DND-41 (cell line): ENCODE results near the gene SOAT2.

ENCODE experiments used
- ATAC-seq: fragments of 200-7000 bp; cut with Tn5 transposase; 3 replicates; pipeline ENCODE4 v1.9.1; 2021; ENCODE audit warnings: low read depth; ENCODE audit not compliant: insufficient read depth
- DNase-seq: peaks from one replicate; pipeline ENCODE4 v3.0.0-alpha.2; 2020
- H2AFZ ChIP-seq: 2 replicates; pipeline ENCODE4 v1.6.0; 2012; ENCODE audit warnings: low read depth, low read length
- H3K27ac ChIP-seq: 2 replicates; pipeline ENCODE4 v1.5.1; 2012; ENCODE audit warnings: low read length, inconsistent platforms
- H3K27me3 ChIP-seq: fragments of 200-600 bp; sonication (generic); 2 replicates; pipeline ENCODE4 v1.6.0; 2012; ENCODE audit warnings: low read length, mild to moderate bottlenecking, inconsistent platforms; ENCODE audit not compliant: insufficient read depth, poor library complexity
- H3K36me3 ChIP-seq: 2 replicates; pipeline ENCODE4 v1.5.1; 2012; ENCODE audit warnings: low read length, inconsistent platforms; ENCODE audit not compliant: insufficient read depth
- H3K4me1 ChIP-seq: 2 replicates; pipeline ENCODE4 v1.5.1; 2012; ENCODE audit warnings: mild to moderate bottlenecking, low read length; ENCODE audit not compliant: insufficient read depth
- H3K4me2 ChIP-seq: 2 replicates; pipeline ENCODE4 v1.6.0; 2012; ENCODE audit warnings: mild to moderate bottlenecking, moderate library complexity, low read length, inconsistent platforms; ENCODE audit not compliant: insufficient read depth
- H3K4me3 ChIP-seq, 2 experiments: fragments of 200-600 bp in 1 of 2; shearing (Covaris generic) in 1 of 2; 2 replicates each; pipeline ENCODE4 v1.5.1; 2012 to 2016; ENCODE audit warnings: inconsistent platforms in 2 of 2, low read length in 2 of 2, mild to moderate bottlenecking in 2 of 2, low read depth in 1 of 2, moderate library complexity in 1 of 2
- H3K79me2 ChIP-seq: 2 replicates; pipeline ENCODE4 v1.6.0; 2012; ENCODE audit warnings: low read length, inconsistent platforms; ENCODE audit not compliant: insufficient read depth
- H3K9ac ChIP-seq: 2 replicates; pipeline ENCODE4 v1.6.0; 2012; ENCODE audit warnings: low read depth, mild to moderate bottlenecking, inconsistent platforms, low read length, moderate library complexity
- H3K9me3 ChIP-seq: 2 replicates; pipeline ENCODE4 v1.5.1; 2012; ENCODE audit warnings: low read length, moderate library complexity, mild to moderate bottlenecking, inconsistent platforms; ENCODE audit not compliant: insufficient read depth, severe bottlenecking
- H4K20me1 ChIP-seq: 2 replicates; pipeline ENCODE4 v1.6.0; 2012; ENCODE audit warnings: low read length; ENCODE audit not compliant: insufficient read depth
- CTCF ChIP-seq: IDR thresholded peaks from 2 replicates; pipeline ENCODE4 v1.5.1; 2012; ENCODE audit warnings: borderline replicate concordance, low read length, moderate library complexity, mild to moderate bottlenecking; ENCODE audit not compliant: poor library complexity, severe bottlenecking; ENCODE audit errors: extremely low read depth
- EZH2 ChIP-seq: IDR thresholded peaks from 3 replicates; pipeline ENCODE4 v1.6.1; 2012; ENCODE audit warnings: borderline replicate concordance, low read depth, mild to moderate bottlenecking, moderate library complexity, low read length, inconsistent platforms; ENCODE audit not compliant: severe bottlenecking

Gene SOAT2

GRCh38 chr12:53077030-53077429 is 26.3 kb upstream of the SOAT2 start:
- Histone ChIP-seq H3K27me3 (no peaks in the 10 kb centered on the region), H3K4me1 (peaks cover 19% of the 10 kb centered on the region), H3K79me2 (peaks cover 9% of the 10 kb centered on the region), H2AFZ (no peak overlapping the region), H3K9ac (no peak overlapping the region), H3K4me3 (no peak overlapping the region), H4K20me1 (no peaks in the 10 kb centered on the region), H3K27ac (no peak overlapping the region), H3K4me2 (0 out of 2 replicates have a peak overlapping the region, but pooled peaks have one; percentile 17), H3K36me3 (peaks cover 30% of the 10 kb centered on the region), H3K9me3 (no peaks in the 10 kb centered on the region)
- ATAC-seq, result no peak
- no peak for TF ChIP-seq CTCF
- TF ChIP-seq EZH2, result no peak
- DNase-seq, result no peak

DNA sequence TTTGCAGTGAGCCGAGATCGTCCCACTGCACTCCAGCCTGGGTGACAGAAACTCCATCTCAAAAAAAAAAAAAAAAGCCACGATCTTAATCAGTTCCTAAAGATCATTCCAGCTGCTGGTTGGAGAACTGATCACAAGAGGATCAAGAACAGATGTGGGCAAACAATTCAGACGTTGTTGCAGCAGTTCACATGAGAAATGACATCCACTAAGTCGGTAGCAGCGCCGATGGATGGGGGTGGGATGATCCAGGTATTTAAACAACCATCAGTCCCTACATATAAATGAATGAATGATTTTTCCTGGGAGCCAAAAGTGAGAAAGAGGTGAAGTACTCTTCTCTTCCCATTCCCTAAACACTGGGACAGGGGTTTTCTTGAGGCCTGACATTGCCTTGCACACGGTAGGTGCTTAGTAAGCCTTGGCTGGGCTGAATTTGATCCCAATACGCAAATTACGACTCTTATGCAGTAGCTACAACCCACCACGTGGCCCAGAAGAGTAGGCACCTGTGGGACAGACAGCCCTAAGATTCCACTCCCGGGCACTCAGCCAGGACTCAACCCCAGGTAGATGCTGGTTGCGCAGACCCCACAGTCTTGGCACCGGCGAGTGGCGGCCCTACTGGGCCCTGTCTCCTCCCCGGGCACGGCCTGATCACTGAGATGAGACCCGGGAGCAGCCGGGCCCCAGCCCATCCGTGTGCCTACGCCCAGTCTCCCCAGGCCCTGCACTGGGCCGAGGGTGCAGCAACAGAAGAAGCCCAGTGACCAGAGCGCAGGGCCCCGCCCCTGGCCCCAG is 24.7 kb upstream of the SOAT2 start:
- H3K4me2 ChIP-seq, result peak overlapping the region; percentile 82
- H3K36me3 ChIP-seq, result peaks cover 22% of the 10 kb centered on the region
- ATAC-seq (no peak), DNase-seq (no peak)
- H3K27me3 ChIP-seq, result no peaks in the 10 kb centered on the region
- H4K20me1 ChIP-seq, result no peaks in the 10 kb centered on the region
- peak overlapping the region; percentile 51 to 63; a peak in 3 of 4 replicates for H3K4me3 ChIP-seq
- H3K4me1 ChIP-seq, result peaks cover 19% of the 10 kb centered on the region
- H2AFZ ChIP-seq, result peak overlapping the region; percentile 72
- H3K9me3 ChIP-seq, result no peaks in the 10 kb centered on the region
- TF ChIP-seq EZH2, result no peak
- TF ChIP-seq CTCF, result no peak
- H3K79me2 ChIP-seq, result peaks cover 9% of the 10 kb centered on the region
- H3K9ac ChIP-seq, result peak overlapping the region; percentile 64
- peak overlapping the region; percentile 56 for H3K27ac ChIP-seq

GRCh38 chr12:53079226-53080117 is 23.8 kb upstream of the SOAT2 start, which contains the start of gene SPRYD3:
Gene SPRYD3 (minus strand): TSS chr12:53079390. CDS start chr12:53079333, 57 bp downstream.
- peak within 1 kb of the TSS; percentile 93 for H2AFZ ChIP-seq
- ATAC-seq (peak; percentile 98), DNase-seq (peak; percentile 97)
- peak within 1 kb of the TSS; percentile 51 to 63; a peak in 3 of 4 replicates for H3K4me3 ChIP-seq
- no peaks in the 10 kb centered on the region for H4K20me1 ChIP-seq
- peaks cover 9% of the 10 kb centered on the region for H3K79me2 ChIP-seq
- H3K27ac ChIP-seq, result peak within 1 kb of the TSS; percentile 74
- no peaks in the 10 kb centered on the region for H3K9me3 ChIP-seq
- TF ChIP-seq CTCF (no peak), EZH2 (no peak)
- H3K4me1 ChIP-seq, result peaks cover 19% of the 10 kb centered on the region
- H3K27me3 ChIP-seq, result no peaks in the 10 kb centered on the region
- peak within 1 kb of the TSS; percentile 64 for H3K9ac ChIP-seq
- H3K36me3 ChIP-seq, result peaks cover 16% of the 10 kb centered on the region
- H3K4me2 ChIP-seq, result peak within 1 kb of the TSS; percentile 82
